Sigmoid colon (tissue), 3 donors: Measurements from ENCODE around the gene DNAJC12.
"Not testable (repeated sequence)": the region's sequence is repeated elsewhere in the genome, so short reads cannot be mapped to it uniquely, and the experiment has no call there.

ENCODE experiments used
- POLR2A ChIP-seq, 2 donors: fragments of 450-650 bp; IDR thresholded peaks; one replicate each; pipeline ENCODE4 v1.6.1; 2016; ENCODE audit warnings: antibody characterized with exemption in 2 of 2, mild to moderate bottlenecking in 2 of 2, moderate library complexity in 2 of 2
- TF ChIP-seq, protein P1 (sequence below), 4 experiments: fragments of 450-650 bp in 3 of 4; fragments of 200-600 bp in 1 of 4; IDR thresholded peaks; one replicate each; pipeline ENCODE4 v1.5.1; 2016 to 2019; ENCODE audit warnings: antibody characterized with exemption in 4 of 4, mild to moderate bottlenecking in 3 of 4, moderate library complexity in 2 of 4

DNA sequence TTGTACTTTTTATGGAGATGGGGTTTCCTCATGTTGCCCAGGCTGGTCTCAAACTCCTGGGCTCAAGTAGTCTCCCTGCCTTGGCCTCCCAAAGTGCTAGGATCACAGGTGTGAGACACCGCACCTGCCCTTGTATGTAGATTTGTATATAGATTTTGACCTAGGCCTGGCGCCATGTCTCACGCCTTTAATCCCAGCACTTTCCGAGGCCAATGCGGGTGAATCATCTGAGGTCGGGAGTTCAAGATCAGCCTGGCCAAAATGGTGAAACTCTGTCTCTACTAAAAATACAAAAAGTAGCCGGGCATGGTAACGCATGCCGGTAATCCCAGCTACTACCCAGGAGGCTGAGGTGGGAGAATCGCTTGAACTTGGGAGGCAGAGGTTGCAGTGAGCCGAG lies 39.4 kb upstream of the DNAJC12 start:
- TF ChIP-seq, protein P1, sequence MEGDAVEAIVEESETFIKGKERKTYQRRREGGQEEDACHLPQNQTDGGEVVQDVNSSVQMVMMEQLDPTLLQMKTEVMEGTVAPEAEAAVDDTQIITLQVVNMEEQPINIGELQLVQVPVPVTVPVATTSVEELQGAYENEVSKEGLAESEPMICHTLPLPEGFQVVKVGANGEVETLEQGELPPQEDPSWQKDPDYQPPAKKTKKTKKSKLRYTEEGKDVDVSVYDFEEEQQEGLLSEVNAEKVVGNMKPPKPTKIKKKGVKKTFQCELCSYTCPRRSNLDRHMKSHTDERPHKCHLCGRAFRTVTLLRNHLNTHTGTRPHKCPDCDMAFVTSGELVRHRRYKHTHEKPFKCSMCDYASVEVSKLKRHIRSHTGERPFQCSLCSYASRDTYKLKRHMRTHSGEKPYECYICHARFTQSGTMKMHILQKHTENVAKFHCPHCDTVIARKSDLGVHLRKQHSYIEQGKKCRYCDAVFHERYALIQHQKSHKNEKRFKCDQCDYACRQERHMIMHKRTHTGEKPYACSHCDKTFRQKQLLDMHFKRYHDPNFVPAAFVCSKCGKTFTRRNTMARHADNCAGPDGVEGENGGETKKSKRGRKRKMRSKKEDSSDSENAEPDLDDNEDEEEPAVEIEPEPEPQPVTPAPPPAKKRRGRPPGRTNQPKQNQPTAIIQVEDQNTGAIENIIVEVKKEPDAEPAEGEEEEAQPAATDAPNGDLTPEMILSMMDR (IDR thresholded peaks at IDR 0.05): not testable (repeated sequence)
- not testable (repeated sequence) for TF ChIP-seq POLR2A (IDR thresholded peaks at IDR 0.05)
